HG03097 (cell line): ENCODE measurements around the gene FRMD4A.
"Not testable (repeated sequence)": the region's sequence is repeated elsewhere in the genome, so short reads cannot be mapped to it uniquely, and the experiment has no call there.

ENCODE experiments used
- ATAC-seq: cut with Tn5 transposase; IDR thresholded peaks from one replicate; pipeline ENCODE4 v1.9.1; 2021; ENCODE audit not compliant: unreplicated experiment, low FRiP score

The FRMD4A gene

GRCh38 chr10:13775786-13776775 is 554.6 kb downstream of the FRMD4A start:
- no peak for ATAC-seq

GRCh38 chr10:13774303-13774893 is 556.3 kb downstream of the FRMD4A start:
- ATAC-seq, result no peak

- ATAC-seq, result no peak
These were observed 557.1 kb downstream of the FRMD4A start for GRCh38 chr10:13773496-13774170.

- no peak for ATAC-seq
These were observed 557.7 kb downstream of the FRMD4A start for GRCh38 chr10:13773043-13773442.

- no peak for ATAC-seq
These were observed 558.7 kb downstream of the FRMD4A start for GRCh38 chr10:13771992-13772391.

GRCh38 chr10:13770760-13771493 is 559.8 kb downstream of the FRMD4A start:
- ATAC-seq, result no peak

GRCh38 chr10:13769946-13770345 is 560.8 kb downstream of the FRMD4A start:
- no peak for ATAC-seq

GRCh38 chr10:13767676-13768178 is 563.0 kb downstream of the FRMD4A start:
- no peak for ATAC-seq

GRCh38 chr10:13767148-13767547 is 563.6 kb downstream of the FRMD4A start:
- not testable (repeated sequence) for ATAC-seq

GRCh38 chr10:13765641-13766341 is 564.9 kb downstream of the FRMD4A start:
- ATAC-seq, result peak; percentile 59

GRCh38 chr10:13761490-13762091 is 569.1 kb downstream of the FRMD4A start:
- ATAC-seq, result no peak

- ATAC-seq, result no peak
These were observed 571.6 kb downstream of the FRMD4A start for GRCh38 chr10:13759168-13759567.

GRCh38 chr10:13758756-13759155 is 572.0 kb downstream of the FRMD4A start:
- no peak for ATAC-seq

- ATAC-seq, result no peak
These were observed 572.4 kb downstream of the FRMD4A start for GRCh38 chr10:13758312-13758711.

- no peak for ATAC-seq
These were observed 576.4 kb downstream of the FRMD4A start for GRCh38 chr10:13754277-13754676.

GRCh38 chr10:13751191-13751764 is 579.4 kb downstream of the FRMD4A start:
- ATAC-seq, result no peak

- ATAC-seq, result no peak
These were observed 580.2 kb downstream of the FRMD4A start for GRCh38 chr10:13750299-13751190.

- no peak for ATAC-seq
These were observed 585.5 kb downstream of the FRMD4A start for GRCh38 chr10:13745271-13745670.
